ENCODE results near the gene HMGCS2. TPM values are rescaled to one million over a fixed set of nuclear protein-coding genes. Genes with fewer than 3 reads are reported as not detected.

Gene HMGCS2
- total RNA-seq, 1 donor from 2014 or later = 105 TPM

DNA sequence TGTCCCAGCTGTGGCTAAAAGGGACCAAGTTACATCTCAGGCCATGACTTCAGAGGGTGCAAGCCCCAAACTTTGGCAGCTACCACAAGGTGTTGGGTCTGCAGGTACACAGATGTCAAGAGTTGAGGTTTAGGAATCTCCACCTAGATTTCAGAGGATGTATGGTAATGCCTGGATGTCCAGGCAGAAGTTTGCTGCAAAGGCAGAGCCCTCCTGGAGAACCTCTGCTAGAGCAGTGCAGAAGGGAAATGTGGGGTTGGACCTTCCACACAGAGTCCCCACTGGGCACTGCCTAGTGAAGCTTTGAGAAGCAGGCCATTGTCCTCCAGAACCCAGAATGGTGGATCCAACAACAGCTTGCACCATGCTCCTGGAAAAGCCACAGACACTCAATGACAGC lies 67.0 kb downstream of the HMGCS2 start:
- no peak for DNase-seq (ENCODE audit: low spot score, unreplicated experiment)
- Mint-ChIP-seq H3K27ac (no peak overlapping the region), H3K36me3 (ENCODE audit: insufficient read depth) (peaks cover 4% of the 10 kb centered on the region), H3K27me3 (no peaks in the 10 kb centered on the region), H3K9me3 (ENCODE audit: low read depth) (peaks cover 28% of the 10 kb centered on the region), H3K4me1 (ENCODE audit: low read depth) (no peaks in the 10 kb centered on the region), H3K4me3 (ENCODE audit: low read depth) (no peak overlapping the region)
- TF ChIP-seq, protein P1, sequence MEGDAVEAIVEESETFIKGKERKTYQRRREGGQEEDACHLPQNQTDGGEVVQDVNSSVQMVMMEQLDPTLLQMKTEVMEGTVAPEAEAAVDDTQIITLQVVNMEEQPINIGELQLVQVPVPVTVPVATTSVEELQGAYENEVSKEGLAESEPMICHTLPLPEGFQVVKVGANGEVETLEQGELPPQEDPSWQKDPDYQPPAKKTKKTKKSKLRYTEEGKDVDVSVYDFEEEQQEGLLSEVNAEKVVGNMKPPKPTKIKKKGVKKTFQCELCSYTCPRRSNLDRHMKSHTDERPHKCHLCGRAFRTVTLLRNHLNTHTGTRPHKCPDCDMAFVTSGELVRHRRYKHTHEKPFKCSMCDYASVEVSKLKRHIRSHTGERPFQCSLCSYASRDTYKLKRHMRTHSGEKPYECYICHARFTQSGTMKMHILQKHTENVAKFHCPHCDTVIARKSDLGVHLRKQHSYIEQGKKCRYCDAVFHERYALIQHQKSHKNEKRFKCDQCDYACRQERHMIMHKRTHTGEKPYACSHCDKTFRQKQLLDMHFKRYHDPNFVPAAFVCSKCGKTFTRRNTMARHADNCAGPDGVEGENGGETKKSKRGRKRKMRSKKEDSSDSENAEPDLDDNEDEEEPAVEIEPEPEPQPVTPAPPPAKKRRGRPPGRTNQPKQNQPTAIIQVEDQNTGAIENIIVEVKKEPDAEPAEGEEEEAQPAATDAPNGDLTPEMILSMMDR (IDR thresholded peaks at IDR 0.05; ENCODE audit: unreplicated experiment) = no peak

DNA sequence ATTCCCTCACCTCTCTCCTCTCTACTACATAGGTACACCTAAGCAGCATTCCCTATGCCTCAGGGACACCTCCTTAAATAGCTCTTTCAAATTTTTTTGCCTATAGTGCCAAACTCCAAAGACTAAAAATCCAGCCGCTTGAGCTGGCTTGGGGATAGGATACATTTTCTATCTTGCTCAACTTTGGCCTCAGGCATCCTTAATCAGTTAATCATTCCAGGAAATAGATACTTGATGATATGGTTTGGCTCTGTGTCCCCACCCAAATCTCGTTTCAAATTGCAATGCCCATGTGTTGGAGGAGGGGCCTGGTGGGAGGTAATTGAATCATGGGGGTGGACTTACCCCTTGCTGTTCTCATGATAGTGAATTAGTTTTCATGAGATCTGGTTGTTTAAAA lies 68.4 kb downstream of the HMGCS2 start:
- Mint-ChIP-seq H3K27me3 (no peaks in the 10 kb centered on the region), H3K4me1 (ENCODE audit: low read depth) (no peaks in the 10 kb centered on the region), H3K27ac (no peak overlapping the region), H3K36me3 (ENCODE audit: insufficient read depth) (peaks cover 4% of the 10 kb centered on the region), H3K4me3 (ENCODE audit: low read depth) (no peak overlapping the region), H3K9me3 (ENCODE audit: low read depth) (peaks cover 25% of the 10 kb centered on the region)
- DNase-seq (ENCODE audit: low spot score, unreplicated experiment) = no peak
- TF ChIP-seq, protein P1 (IDR thresholded peaks at IDR 0.05; ENCODE audit: unreplicated experiment) = no peak

Other genes starting within 250 kb of the HMGCS2 start
- 21.3 and 22.3 TPM in 2 replicates for gene ZNF697, start 120.6 kb downstream of the HMGCS2 start, total RNA-seq
- 428 and 452 TPM in 2 replicates for gene PHGDH, start 57.0 kb downstream of the HMGCS2 start, total RNA-seq
- 0.40 and 0.67 TPM in 2 replicates for gene REG4, start 42.6 kb upstream of the HMGCS2 start, total RNA-seq
- gene ADAM30, start 127.6 kb upstream of the HMGCS2 start, total RNA-seq = not detected in 2 replicates